Inflammatory macrophage (primary cell): ENCODE measurements around the gene TSR3.

ENCODE experiments used
- DNase-seq, 2 donors: peaks; one replicate each; pipeline ENCODE4 v3.0.0-alpha.2; 2020 to 2022

TSR3 gene

DNA sequence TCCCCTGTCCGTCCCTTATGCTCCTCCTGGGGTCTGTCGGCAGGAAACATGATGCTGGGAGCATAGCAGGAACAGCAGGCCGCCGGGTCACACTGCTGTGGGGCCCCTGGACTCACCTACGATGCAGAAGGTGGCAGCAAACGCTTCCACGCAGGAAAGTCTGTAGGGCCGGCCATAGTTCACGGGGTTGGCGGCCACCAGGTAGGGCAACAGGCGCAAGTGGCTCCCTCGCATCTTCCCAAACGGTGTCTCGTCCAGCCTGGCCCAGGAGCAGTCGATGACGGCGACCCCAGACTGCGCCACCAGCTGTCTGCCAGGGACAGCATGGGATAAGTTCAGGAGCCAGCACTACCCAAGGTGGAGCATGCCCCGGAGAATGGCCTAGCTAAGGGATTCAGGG is 987 bp downstream of the TSR3 start:
- DNase-seq = no peak

DNA sequence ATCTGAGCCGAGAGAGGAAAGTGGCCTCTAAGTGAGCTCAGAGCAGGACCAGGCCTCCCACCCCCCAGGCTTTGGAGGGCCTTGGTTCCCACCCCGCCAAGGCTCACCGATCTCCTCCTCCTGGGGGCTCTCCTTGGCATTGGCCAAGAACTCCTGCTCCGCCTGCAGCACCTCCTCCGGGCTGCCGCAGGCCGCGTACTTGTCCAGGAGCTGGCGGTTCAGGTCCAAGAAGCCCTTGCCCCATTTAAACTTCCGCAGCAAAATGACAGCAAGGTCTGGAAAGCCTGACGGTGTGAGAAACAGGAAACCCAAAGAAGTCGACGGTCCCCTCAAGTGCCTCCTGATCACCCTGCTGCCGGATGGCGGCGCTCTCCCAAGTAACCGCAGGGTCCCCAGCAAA is 1.7 kb downstream of the TSR3 start:
- no peak for DNase-seq

DNA sequence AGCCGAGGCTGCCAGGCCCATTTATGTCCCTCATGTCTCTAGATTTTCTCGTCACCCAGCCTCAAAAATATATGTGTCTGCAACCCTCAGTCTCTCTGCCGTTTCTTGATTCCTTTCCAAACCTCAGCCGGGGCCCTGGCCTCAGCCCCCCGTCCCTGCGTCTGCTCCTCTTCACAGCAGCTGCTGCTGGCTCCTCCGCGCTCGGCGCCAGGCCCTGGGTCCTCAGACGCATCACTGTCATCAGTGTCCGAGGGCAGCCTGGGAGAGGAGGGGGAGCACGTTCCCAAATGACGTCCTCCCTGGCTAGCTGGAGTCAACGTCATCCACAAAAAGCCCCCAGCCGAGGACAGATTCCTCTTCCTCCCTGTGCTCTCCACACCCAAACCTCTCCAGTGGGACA is 2.3 kb downstream of the TSR3 start:
- DNase-seq = no peak

DNA sequence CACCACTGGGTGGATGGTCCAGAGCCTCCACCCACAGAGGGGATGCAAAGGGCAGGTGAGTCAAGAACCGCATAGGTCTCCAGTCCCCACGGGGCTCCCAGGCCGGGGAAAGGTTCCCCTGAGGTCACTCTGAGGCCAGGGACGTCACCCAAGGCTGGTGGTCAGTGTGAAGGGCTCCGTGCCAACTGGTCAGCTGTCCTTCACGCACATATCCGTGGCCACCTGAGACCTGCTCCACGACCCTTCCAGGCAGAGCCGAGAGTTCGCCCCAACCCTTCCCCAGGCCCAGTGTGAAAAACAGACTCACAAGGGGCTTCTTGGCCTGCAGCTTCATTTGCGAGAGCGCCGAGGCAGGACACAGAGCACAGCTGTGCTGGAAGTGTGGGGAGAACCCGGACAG is 2.8 kb downstream of the TSR3 start:
- no peak for DNase-seq

DNA sequence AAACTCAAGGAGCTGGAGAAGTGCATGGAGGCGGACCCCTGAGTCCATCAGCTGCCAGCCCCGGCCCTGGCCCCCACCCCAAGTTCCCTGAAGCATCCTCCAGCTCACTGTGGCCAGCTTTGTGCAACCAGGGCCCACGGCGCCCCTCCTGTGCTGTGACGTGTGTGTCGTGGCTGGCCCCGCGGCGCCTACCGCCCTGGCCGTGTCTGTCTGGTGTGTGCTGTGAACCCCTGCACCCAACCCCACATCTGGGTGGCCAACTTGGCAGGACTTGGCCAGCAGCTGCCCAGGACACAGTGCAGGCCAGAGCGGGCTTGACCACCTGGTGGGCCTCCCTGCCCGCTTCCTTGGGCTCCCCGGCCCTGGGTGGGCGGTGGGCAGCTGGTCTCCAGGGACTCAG is 3.2 kb downstream of the TSR3 start:
- DNase-seq = no peak

DNA sequence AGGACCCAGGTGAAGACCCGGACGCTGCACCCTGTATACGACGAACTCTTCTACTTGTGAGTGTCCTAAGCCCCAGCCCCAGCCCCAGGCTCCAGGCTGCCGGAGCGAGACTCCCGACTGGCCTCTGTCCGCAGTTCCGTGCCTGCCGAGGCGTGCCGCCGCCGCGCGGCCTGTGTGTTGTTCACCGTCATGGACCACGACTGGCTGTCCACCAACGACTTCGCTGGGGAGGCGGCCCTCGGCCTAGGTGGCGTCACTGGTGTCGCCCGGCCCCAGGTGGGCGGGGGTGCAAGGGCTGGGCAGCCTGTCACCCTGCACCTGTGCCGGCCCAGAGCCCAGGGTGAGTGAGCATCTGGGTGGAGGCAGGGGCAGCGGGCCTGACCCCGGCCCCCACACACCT is 3.7 kb downstream of the TSR3 start:
- no peak for DNase-seq

DNA sequence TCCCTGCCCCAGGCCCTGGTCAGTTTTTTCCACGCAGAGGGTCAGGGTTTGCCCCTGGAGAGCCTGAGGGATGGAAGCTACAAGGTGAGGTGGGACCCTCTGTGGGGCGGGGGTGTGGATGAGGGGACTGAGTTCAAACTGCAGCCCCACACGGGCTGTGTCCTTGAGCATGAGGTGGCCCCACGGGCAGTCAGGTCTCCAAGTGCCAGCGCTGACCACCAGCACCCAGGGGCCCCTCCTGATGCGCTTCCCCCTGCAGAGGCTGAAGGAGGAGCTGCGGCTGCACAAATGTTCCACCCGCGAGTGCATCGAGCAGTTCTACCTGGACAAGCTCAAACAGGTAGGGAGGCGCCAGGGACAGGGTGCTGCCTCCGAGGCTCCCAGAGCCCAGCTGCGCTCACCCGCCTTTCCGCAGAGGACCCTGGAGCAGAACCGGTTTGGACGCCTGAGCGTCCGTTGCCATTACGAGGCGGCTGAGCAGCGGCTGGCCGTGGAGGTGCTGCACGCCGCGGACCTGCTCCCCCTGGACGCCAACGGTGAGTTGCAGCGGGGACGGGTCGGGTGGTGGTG is 4.3 kb downstream of the TSR3 start:
- no peak for DNase-seq

DNA sequence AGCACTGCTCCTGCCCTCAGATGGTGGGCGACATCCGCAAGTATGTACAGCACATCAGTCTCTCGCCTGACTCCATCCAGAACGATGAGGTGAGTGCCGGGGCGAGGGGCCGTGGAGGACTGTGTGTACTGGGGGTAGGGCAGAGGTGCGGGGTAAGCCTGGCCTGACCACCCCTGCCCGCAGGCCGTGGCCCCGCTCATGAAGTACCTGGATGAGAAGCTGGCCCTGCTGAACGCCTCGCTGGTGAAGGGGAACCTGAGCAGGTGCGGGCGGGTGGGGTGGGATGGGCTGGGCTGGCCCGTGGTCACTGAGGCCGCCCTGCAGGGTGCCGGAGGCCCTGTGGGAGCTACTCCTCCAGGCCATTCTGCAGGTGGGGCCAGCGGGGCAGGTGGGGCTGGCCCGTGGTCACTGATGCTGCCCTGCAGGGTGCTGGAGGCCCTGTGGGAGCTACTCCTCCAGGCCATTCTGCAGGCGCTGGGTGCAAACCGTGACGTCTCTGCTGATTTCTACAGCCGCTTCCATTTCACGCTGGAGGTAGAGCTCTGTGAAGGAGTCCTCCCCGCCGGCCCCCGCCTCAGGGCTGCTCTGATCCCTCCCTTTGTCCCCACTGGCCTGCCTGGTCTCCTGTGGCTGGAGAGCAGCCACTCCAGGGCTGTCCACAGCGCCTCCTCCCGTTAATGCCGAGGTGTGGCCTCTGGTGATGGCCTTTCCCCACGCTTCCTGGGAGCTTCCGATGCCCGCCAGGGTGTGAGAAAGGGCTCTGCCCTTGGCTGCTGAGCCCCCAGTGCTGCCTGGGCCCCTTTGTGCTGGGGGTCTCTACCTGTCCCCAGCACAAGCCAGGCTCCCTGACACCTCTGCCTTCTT is 5.0 kb downstream of the TSR3 start:
- DNase-seq = no peak

DNA sequence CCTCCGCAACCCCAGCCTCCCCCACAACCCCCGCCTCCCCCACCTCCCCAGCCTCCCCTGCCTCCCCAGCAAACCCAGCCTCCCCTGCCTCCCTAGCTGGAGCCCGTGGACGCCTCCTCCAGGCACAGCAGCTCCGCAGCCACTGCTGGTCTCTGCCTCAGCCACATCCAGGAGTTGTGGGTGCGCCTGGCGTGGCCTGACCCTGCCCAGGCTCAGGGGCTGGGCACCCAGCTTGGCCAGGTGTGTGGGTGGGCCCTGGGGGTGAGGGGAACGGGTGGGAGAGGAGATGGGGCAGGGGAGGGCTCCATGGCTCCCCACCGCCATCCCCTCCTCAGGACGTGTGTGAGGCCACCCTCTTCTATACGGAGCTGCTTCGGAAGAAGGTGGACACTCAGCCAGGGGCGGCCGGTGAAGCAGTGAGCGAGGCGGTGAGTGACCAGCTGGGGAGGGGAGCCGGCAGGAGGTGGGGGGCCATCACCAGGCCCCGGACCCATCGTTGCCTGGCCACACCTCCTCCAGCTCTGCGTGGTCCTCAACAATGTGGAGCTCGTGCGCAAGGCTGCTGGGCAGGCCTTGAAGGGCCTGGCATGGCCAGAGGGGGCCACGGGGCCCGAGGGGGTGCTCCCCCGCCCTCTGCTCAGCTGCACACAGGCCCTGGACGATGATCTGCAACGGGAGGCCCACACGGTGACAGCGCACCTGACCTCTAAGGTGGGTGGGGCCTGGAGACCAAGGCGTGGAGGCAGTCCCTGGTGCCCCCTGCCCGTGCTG is 5.8 kb downstream of the TSR3 start:
- DNase-seq = no peak

DNA sequence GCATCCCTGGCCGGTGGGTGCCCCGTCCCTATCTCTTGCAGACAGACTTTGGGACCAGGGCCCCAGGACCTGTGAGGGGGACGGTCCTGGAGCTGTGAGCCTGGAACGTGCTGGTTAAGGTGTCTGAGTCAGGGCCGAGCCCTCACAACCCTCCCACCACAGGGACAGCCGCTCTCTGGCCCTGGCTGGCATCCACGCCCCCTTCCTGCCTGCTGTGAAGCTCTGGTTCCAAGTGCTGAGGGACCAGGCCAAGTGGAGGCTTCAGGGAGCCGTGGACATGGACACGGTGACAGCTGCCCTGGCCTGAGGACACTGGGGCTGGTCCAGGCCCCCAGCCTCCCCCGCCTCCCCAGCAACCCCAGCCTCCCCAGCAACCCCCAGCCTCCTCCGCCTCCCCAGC is 6.6 kb downstream of the TSR3 start:
- DNase-seq = no peak

DNA sequence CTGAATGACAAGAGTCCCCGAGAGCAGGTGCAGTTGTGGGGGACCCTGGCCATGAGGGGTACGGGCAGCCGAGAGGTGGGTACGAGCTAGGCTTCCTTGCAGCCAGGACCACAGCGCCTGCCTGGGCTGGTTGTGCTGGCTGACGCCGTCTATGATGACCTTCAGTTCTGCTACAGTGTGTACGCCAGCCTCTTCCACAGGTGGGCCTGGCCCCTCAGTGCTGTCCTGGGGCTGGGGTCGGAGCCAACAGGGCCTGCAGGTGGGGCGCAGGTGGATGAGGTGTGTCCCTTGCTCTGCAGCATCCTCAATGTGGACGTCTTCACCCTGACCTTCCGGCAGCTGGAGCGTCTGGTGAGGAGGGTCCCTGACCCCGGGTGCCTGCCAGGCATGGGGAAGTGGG is 7.2 kb downstream of the TSR3 start:
- no peak for DNase-seq

DNA sequence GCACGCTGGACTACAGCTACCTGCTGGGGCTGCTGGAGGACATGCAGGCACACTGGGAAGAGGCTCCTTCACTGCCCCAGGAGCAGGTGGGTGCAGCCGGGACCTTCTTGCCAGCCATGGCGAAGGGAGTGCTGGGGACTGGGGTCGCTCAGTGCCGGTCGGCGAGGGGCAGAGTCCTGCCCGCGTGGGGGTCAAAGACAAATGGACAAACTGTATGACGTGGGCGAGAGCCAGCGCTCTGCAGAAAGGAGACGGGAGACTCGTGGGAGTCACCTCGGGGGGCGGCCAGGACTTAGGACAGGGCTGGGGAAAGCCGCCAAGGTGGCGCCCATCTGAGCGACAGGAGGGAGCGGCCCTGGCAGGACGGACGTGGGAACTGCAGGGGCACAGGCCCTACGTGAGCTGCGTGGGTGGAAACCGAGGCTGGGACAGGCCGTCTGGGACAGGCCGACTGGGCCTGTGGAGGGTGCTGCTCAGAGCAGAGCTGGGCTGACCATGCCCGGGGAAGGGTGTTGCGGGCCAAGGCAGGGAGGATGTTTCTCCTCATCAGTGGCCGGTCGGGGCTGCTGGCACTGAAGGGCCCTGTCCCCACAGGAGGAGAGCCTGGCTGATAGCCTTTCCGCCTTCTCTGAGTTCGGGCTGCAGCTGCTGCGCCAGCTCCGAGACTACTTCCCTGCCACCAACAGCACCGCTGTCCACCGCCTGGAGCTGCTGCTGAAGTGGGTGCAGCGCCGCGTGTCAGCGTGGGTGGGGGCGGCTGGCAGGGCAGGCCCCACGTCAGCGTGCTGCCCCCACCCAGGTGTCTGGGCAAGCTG is 8.0 kb downstream of the TSR3 start:
- DNase-seq = no peak

DNA sequence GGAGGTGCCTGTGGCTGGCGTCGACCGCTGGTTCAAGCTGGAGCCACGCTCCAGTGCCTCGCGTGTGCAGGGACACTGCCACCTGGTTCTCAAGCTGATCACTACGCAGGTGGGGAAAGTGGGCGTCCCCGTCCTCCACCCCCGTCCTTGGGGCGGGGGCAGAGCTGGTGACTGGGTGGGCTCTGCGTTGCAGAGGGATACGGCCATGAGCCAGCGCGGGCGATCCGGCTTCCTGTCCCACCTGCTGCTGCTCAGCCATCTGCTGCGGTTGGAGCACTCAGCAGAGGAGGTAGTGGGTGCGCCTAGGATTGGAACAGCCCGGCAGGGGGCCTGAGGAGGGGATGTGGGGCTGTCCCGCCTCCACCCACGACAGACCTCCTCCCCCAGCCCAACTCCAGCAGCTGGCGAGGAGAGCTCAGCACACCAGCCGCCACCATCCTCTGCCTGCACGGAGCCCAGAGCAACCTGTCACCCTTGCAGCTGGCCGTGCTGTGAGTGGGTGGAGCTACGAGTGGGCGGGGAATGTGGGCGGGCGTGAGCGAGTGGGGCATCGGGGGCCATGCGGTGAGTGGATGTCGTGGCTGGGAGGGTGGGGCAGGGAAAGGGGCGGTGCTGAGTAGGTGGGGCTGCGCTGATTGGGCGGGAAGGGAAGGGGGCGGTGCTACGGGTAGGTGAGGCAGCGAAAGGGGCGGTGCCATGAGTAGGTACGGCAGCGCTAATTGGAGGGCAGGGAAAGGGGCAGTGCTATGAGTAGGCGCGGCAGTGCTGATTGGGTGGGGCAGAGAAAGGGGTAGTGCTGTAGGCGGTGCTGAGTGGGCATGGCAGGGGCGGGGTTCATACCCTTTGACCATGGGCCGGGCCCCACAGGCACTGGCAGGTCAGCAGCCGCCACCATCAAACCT is 8.9 kb downstream of the TSR3 start:
- peak; percentile 88 to 95 for DNase-seq

DNA sequence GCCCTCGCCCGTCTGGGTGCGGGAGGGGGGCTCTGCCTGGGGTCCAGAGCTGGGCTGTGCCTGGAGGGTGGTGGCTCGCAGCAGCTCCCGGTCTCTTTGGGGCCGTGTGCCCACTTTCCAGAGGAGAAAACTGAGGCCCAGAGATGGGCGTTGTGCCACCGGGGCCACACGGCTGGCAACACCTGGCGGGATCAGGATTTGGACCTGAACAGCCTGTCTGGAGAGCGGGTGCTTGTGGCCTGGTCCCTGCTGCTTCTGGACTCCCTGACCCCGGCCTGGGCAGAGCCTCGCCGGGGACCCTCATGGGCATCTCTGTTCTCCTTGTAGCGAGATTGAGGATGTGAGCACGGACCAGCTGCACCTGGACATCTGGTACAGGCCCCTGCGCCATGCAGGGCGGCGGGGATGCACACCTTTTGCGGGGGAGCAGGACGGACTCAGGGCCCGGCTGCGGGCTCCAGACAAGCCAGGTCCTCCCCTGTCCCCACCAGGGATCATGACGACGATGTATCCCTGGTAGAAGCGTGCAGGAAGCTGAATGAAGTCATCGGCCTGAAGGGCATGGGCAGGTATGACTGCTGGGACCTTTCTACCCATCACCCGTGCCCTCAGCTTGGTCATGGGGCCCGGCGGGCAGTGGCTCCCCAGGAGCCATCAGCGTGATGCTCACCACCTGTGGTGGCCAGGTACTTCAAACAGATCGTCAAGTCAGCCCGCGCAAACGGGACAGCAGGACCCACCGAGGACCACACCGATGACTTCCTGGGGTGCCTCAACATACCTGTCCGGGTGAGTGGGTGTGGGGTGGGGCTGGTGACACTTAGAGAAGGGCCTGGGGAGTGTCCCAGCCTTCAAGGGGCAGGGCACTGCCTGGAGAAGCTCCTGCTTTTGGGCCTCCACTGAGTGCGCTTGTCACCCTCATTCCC is 9.9 kb downstream of the TSR3 start:
- no peak for DNase-seq

DNA sequence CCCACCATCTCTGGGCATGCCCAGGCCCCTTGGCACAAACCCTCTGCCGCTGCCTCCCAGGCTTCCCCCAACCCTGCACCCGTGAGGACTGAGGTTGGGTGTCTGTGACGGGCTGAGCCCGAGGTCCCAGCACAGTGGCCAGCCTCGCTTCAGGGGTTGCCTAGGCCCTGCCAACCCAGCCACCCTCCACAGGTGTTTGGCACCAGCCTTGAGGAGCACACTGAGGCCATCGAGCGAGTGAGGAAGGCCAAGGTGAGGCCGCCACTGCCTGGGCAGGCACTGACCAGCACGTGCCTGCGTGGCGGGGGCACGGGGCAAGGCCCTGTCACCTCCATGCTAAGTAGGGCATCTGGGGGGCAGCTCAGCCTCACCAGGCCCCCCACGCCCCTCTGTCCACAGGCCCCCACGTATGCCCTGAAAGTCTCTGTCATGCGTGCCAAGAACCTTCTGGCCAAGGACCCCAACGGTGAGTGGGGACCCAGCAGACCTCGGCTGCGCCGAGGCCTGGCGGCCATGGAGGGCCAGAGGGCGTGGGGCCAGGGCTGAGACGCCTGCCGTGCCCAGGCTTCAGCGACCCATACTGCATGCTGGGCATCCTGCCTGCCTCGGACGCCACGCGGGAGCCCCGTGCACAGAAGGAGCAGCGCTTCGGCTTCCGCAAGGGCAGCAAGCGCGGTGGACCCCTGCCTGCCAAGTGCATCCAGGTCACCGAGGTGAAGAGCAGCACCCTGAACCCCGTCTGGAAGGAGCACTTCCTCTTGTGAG is 10.8 kb downstream of the TSR3 start:
- DNase-seq = no peak

DNA sequence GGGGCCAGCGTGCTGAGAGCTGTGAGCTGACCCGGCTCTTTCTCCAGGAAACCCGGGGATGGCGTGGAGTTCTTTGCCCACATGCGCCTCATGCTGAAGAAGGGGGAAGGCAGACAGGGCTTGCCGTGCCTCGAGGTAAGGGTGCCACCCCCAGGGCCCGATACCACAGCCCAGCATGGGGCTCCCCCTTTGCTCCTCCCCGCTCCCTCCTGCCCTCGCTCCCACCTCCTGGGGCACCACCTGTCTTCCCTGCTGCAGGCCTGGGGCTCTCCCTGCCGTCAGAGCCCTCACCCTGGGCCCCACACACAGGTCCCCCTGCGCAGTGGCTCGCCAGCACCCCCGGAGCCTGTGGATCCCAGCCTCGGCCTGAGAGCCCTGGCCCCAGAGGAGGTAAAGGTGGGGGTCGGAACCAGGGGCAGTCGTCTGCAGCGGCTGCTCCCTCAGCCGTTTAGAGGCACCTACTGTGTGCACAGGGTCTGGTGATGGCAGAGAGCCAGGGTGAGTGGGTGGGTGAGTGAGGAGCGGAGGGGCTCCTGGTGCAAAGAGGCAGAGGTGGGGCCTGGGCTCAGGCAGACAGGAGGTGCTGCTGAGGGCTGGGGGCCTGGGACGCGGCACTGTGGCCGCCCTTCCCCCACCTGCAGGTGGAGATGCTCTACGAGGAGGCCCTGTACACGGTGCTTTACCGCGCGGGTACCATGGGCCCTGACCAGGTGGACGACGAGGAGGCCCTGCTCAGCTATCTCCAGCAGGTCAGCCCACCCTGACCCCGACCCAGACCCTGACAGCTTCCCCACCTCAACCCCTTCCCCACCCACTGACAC is 12.6 kb downstream of the TSR3 start:
- DNase-seq = no peak

DNA sequence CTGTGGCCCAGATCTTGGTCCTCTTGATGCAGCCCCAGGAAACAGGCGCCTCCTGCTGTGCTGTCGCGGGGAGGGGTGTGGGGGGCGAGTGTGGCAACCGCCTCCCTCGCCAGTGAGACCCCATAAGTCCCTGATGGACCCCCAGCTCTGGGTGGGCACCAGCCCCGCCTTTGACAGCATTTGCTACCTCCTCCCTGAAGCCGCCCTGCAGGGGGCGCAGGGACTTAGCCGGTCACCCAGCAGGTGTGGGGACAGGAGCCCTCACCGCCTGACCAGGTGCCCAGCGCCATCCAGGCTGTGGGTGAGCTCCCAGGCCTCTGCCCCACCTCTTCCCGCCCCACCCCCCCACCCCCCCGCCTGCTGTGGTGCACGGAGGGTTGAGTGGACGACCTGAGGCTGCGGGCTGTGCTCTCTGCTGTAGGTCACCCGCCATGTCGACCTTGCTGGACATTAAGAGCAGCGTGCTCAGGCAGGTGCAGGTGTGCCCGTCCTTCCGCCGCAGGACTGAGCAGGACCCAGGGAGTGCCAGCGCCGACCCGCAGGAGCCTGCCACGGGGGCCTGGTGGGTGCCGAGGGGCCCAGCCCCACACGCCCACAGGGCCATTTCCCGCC is 13.5 kb downstream of the TSR3 start:
- DNase-seq = no peak

DNA sequence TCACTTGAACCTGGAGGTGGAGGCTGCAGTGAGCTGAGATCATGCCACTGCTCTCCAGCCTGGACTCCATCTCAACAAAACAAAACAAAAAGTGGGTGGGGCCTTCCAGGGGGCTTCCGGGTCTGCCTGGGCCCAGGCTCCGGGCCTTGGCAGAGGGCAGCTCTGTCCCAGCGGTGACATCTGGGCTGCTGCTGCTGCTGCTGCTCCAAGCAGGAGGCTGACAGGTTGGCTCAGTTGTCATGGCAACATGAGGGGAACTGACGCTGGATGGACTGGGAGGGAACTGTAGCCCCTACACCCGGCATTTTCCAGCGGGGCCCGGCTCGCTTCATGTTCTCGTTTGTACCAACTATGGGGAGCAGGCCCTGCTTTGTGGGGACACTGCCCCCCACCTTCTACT is 14.2 kb downstream of the TSR3 start:
- no peak for DNase-seq

DNA sequence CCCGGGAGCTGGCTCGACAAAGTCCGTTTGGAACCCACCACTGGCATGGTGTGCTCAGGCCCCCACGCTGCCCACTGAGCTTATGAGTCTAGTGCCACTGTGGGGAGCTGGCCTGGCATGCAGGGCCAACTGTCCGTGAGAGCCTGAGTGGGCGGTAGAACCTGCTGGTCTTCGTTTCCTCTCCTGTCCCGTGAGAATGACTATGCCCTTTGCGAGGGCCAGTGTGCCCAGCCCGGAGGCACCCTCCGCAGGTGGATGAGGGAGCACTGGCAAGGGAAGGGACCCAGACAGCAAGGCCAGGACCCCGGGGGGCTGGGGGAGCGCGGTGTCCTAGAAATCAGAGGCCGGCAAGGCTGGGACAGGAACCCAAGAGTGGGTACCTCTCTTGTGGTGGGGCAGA is 15.1 kb downstream of the TSR3 start:
- DNase-seq = peak in 1 of 2 donors; percentile 23
